GM18499 (cell line): Measurements from ENCODE around the gene FARS2.

Experiments used
- ATAC-seq: cut with Tn5 transposase; IDR thresholded peaks from one replicate; pipeline ENCODE4 v1.9.1; 2021; ENCODE audit warnings: moderate number of reproducible peaks; ENCODE audit not compliant: insufficient read depth, unreplicated experiment

FARS2 gene

DNA sequence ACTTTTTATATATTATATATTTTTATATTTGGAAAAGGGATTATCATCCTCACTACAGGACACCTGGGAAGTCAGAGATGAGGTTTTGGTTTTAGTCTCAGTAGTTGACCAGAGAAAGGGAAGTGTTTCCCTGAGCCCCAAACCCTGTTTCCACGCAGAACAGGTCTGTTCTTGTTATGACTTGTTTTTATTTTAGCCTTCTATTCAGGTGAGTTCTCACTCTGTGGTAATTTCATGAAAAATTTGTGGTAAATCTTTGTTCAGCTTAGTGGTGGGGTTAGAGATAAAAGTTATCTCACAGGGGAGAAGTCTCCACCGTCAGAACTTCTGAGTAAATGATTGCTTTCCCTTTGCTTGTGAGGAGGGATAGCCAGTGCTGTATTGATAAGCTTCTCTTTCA, 224.9 kb downstream of the FARS2 start:
- ATAC-seq = peak; percentile 88

GRCh38 chr6:5490501-5491069, 229.3 kb downstream of the FARS2 start:
- no peak for ATAC-seq

DNA sequence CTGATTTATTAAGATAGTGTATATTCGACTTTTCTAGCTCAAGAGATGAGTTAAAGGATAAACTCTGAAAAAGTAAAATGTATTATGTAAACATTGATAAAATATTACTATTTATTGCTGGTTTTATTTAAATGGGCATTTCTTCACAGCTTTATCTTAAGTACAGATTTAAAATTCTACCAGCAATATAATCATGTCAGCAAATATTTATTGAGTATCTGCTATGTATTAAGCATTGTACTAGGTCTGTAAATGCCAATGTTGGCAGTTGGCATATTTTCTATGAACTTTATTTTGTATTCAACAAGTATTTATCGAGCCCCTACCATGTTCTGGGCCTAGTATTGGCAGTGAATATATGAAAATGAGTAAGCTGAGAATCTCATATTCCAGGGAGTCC, 231.0 kb downstream of the FARS2 start:
- ATAC-seq = no peak

- ATAC-seq = no peak
Observed at GRCh38 chr6:5493806-5494205, 232.5 kb downstream of the FARS2 start.

- ATAC-seq = no peak
Observed at GRCh38 chr6:5497896-5498578, 236.7 kb downstream of the FARS2 start.

GRCh38 chr6:5498579-5498899, 237.2 kb downstream of the FARS2 start:
- no peak for ATAC-seq

DNA sequence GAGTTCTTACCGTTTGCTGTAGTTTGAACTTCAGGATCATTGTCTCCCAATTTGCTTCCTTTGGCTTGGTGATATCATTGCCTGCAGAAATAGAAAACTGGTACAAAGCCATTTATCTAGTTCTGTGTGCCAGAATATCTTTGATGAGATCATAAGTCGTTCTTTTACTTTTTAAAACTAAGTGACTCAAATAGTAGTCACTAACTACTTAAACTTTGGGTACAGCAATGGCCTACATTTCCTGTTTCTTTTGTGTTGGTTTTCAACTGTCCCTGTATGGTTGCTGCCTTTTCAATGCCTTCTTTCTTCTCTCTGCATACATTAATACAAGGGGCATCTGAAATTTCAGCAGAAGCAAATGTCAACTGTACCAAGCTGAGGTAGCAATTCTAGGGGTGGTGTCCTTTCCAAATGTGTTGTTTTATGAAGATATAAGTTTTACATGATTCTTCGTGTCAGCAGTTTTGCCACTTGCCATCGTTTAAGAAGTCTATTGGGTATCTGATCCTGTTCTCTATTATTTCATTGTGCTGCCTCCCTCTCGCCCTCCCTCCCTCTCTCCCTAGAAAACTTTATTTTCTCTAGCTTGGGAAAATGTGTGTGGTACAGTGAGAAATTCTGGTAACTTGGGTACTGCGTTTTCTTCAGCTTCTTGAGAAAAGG, 238.5 kb downstream of the FARS2 start:
- no peak for ATAC-seq

DNA sequence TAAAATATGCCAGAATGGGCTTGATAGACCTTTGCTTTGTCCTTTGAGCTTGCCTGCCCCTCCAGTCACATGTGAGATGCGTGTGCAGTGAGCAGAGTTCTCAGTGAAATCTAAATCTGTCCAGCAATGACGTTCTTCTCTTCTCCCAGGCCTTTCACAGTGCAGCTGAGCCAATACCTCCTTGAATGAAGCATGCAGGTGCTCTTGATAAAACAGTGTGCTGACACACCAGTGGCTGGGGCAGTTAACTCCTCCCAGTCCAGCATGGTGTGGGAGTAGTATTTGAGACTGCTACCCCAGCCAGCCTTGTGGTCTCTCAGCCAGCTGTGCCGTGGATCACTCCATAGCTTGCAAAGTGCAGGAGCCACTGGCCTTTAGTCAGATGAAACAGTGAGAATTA, 240.5 kb downstream of the FARS2 start:
- ATAC-seq = no peak

GRCh38 chr6:5504078-5504477, 242.8 kb downstream of the FARS2 start:
- ATAC-seq = no peak

- ATAC-seq = no peak
Observed at GRCh38 chr6:5506149-5506548, 244.8 kb downstream of the FARS2 start.

DNA sequence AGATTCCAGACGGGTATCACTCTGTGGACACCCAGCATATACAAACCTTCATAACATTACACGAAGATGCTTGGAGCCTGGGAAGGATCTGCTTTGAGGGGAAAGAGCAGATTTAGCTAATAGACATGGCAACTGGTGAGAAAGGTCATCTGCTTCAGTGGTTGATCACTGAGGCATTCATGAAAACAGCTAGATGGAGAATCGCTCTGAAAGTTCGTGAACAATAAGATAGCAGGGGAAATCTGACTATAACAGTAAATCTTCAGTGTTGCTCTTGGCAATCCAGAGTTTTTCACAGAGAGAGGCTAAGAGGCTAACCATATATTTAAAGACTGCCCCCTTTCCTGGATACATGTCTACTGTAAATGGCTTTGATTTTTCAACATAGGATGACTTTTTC, 245.3 kb downstream of the FARS2 start:
- ATAC-seq = peak; percentile 13

DNA sequence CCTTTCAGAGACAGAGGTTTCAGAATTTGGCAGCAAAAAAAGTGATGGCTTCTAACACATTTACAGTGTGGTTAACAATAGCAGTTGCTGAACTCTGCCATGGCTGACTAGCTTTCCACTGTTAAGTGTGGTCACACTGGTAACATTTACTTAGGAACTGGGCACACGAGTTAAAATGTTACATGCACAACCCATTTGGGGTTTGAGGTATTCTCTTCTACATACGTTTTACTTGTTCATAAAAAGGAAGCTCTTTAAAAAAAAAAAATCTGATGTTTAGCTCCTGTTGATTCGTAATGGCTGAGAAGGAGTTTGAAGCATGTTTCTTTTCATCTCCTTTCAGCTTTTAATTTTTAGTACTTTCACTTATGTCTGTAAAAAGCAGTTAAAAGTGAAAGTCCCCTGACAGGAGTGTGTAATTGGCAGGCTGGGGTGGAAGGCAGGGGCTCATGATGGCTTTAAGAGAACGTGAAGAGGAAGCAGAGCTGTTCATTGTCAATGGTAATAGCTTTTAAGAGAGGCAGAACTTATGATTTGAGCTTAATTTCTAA, 245.9 kb downstream of the FARS2 start:
- ATAC-seq = peak; percentile 83

GRCh38 chr6:5509106-5509505, 247.8 kb downstream of the FARS2 start:
- no peak for ATAC-seq

DNA sequence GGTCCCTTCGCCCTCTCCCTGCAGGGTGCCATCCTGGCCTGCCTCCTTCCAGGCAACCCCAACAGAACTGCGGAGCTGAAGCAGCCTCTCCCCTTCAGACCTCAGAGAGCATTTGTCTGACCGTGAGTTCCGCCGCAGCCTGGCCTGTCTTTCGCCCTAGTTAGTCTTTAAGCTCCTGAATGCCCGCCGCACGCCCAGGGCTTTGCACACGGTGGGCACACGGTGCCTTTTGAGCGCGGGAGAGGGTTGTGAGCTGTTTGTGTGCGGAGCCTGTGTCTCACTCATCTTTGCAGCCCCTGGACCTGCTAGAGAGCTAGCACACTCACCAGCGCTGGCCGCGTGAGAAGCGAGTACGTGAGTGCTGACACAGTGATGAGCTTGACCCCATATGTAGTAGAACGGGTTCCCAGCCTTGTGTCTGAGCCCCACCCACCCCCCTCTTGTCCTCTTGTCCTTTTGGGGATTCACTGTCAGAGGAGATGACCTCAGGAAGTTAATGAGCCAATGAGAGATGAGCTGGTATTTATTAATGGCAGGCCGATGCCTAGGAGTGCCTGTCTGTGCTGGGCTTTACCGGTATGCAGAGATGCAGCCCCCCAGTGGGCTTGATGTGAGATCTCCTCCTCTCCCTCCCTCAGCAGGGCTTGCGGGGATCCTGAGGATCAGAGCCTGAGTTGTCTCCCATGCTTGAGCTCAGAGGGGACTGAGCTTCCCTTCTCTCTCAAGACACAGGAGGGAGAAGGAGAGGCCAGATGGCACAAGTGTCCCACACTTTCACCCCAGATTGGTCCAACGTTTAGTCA, 249.2 kb downstream of the FARS2 start:
- no peak for ATAC-seq

- no peak for ATAC-seq
Observed at GRCh38 chr6:5511954-5512353, 250.6 kb downstream of the FARS2 start.

GRCh38 chr6:5512422-5512821, 251.1 kb downstream of the FARS2 start:
- no peak for ATAC-seq

GRCh38 chr6:5513408-5513807, 252.1 kb downstream of the FARS2 start:
- ATAC-seq = no peak

DNA sequence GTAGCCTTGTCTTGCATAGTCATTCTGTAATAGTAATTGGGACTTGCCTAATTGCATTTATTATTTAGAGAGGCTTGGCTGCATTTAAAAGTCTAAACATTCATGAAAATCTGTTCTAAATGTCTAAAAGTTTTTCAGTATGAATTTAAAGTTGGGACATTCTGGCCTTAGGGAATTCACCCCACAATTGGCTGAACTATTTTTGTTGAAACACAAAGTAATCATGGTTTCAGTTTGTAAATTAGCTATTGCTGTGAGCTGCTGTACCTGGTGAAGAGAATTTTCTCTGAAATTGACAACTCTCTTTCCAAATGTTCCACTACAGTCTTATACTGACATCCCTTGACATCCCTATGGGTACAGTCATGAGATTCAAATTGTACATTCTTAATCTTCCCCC, 253.0 kb downstream of the FARS2 start:
- no peak for ATAC-seq

DNA sequence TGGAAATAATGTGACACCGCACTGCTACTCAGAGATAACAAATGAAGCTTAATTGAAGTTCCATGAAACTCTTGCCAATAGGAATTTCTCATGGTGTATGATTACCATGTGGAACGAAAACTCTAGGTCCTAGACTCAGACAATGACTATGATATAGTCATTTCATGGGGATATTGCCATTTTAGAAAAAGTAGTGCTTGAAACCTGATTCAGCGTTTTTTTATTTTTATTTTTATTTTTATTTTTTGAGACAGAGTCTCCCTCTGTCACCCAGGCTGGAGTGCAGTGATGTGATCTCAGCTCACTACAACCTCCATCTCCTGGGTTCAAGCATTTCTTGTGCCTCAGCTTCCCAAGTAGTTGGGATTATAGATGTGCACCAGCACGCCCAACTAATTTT, 253.9 kb downstream of the FARS2 start:
- no peak for ATAC-seq

DNA sequence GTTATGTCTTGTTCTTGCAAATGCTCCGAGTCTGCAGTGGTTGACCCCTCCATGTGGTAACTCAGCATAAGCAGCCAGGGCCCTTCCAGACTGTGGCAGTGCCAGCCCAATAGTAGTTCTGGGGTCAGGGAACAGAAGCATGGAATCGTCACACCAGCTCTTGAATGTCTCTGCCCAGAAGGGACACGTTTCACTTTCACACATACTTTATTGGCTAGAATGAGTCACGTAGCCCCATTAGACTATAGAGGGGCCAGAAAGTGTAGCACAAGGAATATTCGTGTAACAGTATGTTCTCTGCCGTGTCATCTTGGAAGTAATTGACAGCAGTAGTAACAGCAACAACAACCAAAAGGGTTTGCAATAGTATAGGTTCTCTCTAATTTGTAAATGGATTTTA, 254.7 kb downstream of the FARS2 start:
- ATAC-seq = no peak

DNA sequence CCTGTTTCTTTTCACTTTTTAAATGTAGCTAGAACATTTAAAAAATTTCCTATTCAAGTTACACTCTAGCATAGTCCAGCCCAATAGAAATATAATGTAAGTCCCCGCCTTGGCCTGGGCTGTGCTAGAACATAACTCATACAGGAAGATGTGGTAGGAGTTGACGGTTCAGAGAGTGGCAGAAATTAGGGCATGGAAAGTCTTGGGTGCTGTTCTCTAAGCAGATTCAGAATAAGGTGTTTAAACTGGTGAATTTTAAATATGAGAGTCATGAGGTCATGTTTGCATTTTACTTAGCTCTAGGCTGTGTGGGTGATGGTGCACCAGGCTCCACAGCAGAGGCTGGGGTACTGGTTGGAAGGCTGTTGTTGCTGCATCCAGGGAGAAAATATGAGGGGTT, 256.5 kb downstream of the FARS2 start:
- no peak for ATAC-seq
